H9 (cell line): Measurements from ENCODE around the gene MOAP1. TPM values are rescaled to one million over a fixed set of nuclear protein-coding genes. Genes with fewer than 3 reads are reported as not detected.

Experiments
- DNase-seq: peaks from one replicate; pipeline ENCODE4 v3.0.0-alpha.2; 2017
- H2AFZ ChIP-seq: one replicate; pipeline ENCODE4 v1.6.1; 2013; ENCODE audit warnings: mild to moderate bottlenecking, low read length, control low read depth, moderate library complexity
- H2AK5ac ChIP-seq: 2 replicates; pipeline ENCODE4 v1.6.1; 2013; ENCODE audit warnings: low read length, control low read depth, mixed read lengths; ENCODE audit not compliant: insufficient read length
- H2BK120ac ChIP-seq: one replicate; pipeline ENCODE4 v1.6.1; 2013; ENCODE audit warnings: low read depth, mild to moderate bottlenecking, low read length, control low read depth, inconsistent platforms; ENCODE audit not compliant: poor library complexity, severe bottlenecking
- H2BK12ac ChIP-seq: 2 replicates; pipeline ENCODE4 v1.6.1; 2013; ENCODE audit warnings: low read length, control low read depth, mixed read lengths, low read depth; ENCODE audit not compliant: insufficient read length
- H2BK15ac ChIP-seq: 2 replicates; pipeline ENCODE4 v1.6.1; 2013; ENCODE audit warnings: low read depth, low read length, control low read depth
- H2BK20ac ChIP-seq: one replicate; pipeline ENCODE4 v1.6.1; 2013; ENCODE audit warnings: low read depth, mild to moderate bottlenecking, low read length, control low read depth, inconsistent platforms; ENCODE audit not compliant: poor library complexity, severe bottlenecking
- H2BK5ac ChIP-seq: 2 replicates; pipeline ENCODE4 v1.6.1; 2013; ENCODE audit warnings: low read length, control low read depth, mixed read lengths; ENCODE audit not compliant: insufficient read length
- H3K14ac ChIP-seq: 2 replicates; pipeline ENCODE4 v1.6.1; 2013; ENCODE audit warnings: low read length, control low read depth; ENCODE audit not compliant: insufficient read depth
- H3K18ac ChIP-seq: 2 replicates; pipeline ENCODE4 v1.6.1; 2013; ENCODE audit warnings: low read depth, mild to moderate bottlenecking, mixed read lengths, low read length, control low read depth; ENCODE audit not compliant: insufficient read length
- H3K23ac ChIP-seq: 2 replicates; pipeline ENCODE4 v1.6.1; 2013; ENCODE audit warnings: low read length, control low read depth, mixed read lengths, low read depth; ENCODE audit not compliant: insufficient read length
- H3K23me2 ChIP-seq: 2 replicates; pipeline ENCODE4 v1.6.1; 2013; ENCODE audit warnings: low read depth, mild to moderate bottlenecking, mixed read lengths, low read length, control low read depth; ENCODE audit not compliant: insufficient read length, poor library complexity, severe bottlenecking
- H3K27ac ChIP-seq: 2 replicates; pipeline ENCODE4 v1.5.1; 2013; ENCODE audit warnings: low read length, control low read depth, mixed read lengths, low read depth; ENCODE audit not compliant: insufficient read length
- H3K27me3 ChIP-seq: 2 replicates; pipeline ENCODE4 v1.6.1; 2013; ENCODE audit warnings: low read length, control low read depth, inconsistent platforms; ENCODE audit not compliant: insufficient read depth
- H3K4ac ChIP-seq: 2 replicates; pipeline ENCODE4 v1.6.1; 2013; ENCODE audit warnings: low read depth, mild to moderate bottlenecking, control low read depth, inconsistent platforms, low read length, moderate library complexity
- H3K4me1 ChIP-seq: 2 replicates; pipeline ENCODE4 v1.6.1; 2013; ENCODE audit warnings: low read length, control low read depth, inconsistent platforms; ENCODE audit not compliant: insufficient read depth
- H3K4me2 ChIP-seq: 2 replicates; pipeline ENCODE4 v1.6.1; 2013; ENCODE audit warnings: low read length, control low read depth, mixed read lengths; ENCODE audit not compliant: insufficient read length, insufficient read depth
- H3K56ac ChIP-seq: 2 replicates; pipeline ENCODE4 v1.6.1; 2013; ENCODE audit warnings: low read depth, mild to moderate bottlenecking, mixed read lengths, low read length, control low read depth; ENCODE audit not compliant: insufficient read length
- H3K79me1 ChIP-seq: 2 replicates; pipeline ENCODE4 v1.6.1; 2013; ENCODE audit warnings: low read depth, mild to moderate bottlenecking, moderate library complexity, low read length, control low read depth, inconsistent platforms; ENCODE audit not compliant: insufficient read depth, poor library complexity, severe bottlenecking
- H3K79me2 ChIP-seq: 2 replicates; pipeline ENCODE4 v1.6.1; 2013; ENCODE audit warnings: low read length, control low read depth, inconsistent platforms; ENCODE audit not compliant: insufficient read depth
- H3K9ac ChIP-seq: 2 replicates; pipeline ENCODE4 v1.6.1; 2013; ENCODE audit warnings: low read length, control low read depth, mixed read lengths; ENCODE audit not compliant: insufficient read length; ENCODE audit errors: extremely low read depth
- H3K9me3 ChIP-seq: one replicate; pipeline ENCODE4 v1.6.1; 2013; ENCODE audit warnings: low read depth, low read length, inconsistent platforms; ENCODE audit not compliant: control insufficient read depth
- H3T11ph ChIP-seq: one replicate; pipeline ENCODE4 v1.6.1; 2013; ENCODE audit warnings: mild to moderate bottlenecking, low read length, control low read depth, inconsistent platforms
- H4K20me1 ChIP-seq: one replicate; pipeline ENCODE4 v1.6.1; 2013; ENCODE audit not compliant: control insufficient read depth, insufficient read length, insufficient read depth
- H4K5ac ChIP-seq: 2 replicates; pipeline ENCODE4 v1.6.1; 2013; ENCODE audit warnings: low read depth, mild to moderate bottlenecking, mixed read lengths, low read length, control low read depth; ENCODE audit not compliant: insufficient read length
- H4K8ac ChIP-seq: replicated peaks from 2 replicates; pipeline ENCODE4 v1.6.1; 2013; ENCODE audit warnings: low read length, control low read depth, mixed read lengths, low read depth; ENCODE audit not compliant: insufficient read length
- H4K91ac ChIP-seq: 2 replicates; pipeline ENCODE4 v1.6.1; 2013; ENCODE audit warnings: low read depth, mild to moderate bottlenecking, moderate library complexity, mixed read lengths, low read length, control low read depth; ENCODE audit not compliant: insufficient read length
- H3K27ac Mint-ChIP-seq, 3 experiments: 2 replicates in 2 of 3; 3 replicates in 1 of 3; pipeline ENCODE4 v1.8.0; 2020 to 2021; ENCODE audit warnings: mixed read lengths in 3 of 3, mild to moderate bottlenecking in 1 of 3, moderate library complexity in 1 of 3
- H3K27me3 Mint-ChIP-seq: 2 replicates; pipeline ENCODE4 v1.8.0; 2021; ENCODE audit warnings: low read depth, mild to moderate bottlenecking, moderate library complexity, mixed read lengths
- H3K36me3 Mint-ChIP-seq, 3 experiments: 2 replicates in 2 of 3; 3 replicates in 1 of 3; pipeline ENCODE4 v1.8.0; 2020 to 2021; ENCODE audit warnings: low read depth in 3 of 3, mixed read lengths in 3 of 3; ENCODE audit not compliant: insufficient read depth in 1 of 3
- H3K4me1 Mint-ChIP-seq, 2 experiments: 2 replicates each; pipeline ENCODE4 v1.8.0; 2020; ENCODE audit warnings: mixed read lengths in 2 of 2
- H3K4me3 Mint-ChIP-seq, 2 experiments: 2 replicates in 1 of 2; 3 replicates in 1 of 2; pipeline ENCODE4 v1.8.0; 2020 to 2021; ENCODE audit warnings: mild to moderate bottlenecking in 2 of 2, mixed read lengths in 2 of 2, moderate library complexity in 1 of 2
- H3K9me3 Mint-ChIP-seq, 2 experiments: 2 replicates in 1 of 2; 3 replicates in 1 of 2; pipeline ENCODE4 v1.8.0; 2020; ENCODE audit warnings: mild to moderate bottlenecking in 2 of 2, mixed read lengths in 2 of 2, moderate library complexity in 1 of 2
- CTCF ChIP-seq: fragments of 200-600 bp; sonication (generic); conservative IDR thresholded peaks from 3 replicates; pipeline ENCODE4 v1.8.0; 2021; ENCODE audit warnings: antibody characterized with exemption, mild to moderate bottlenecking
- WGBS: extraction: QIAGEN DNeasy Blood & Tissue Kit; methylation state at CpG from one replicate; pipeline ENCODE4 v1.1.7; 2013; ENCODE audit warnings: missing lambda C conversion rate, low lambda C conversion rate, mixed read lengths; ENCODE audit not compliant: insufficient read length; ENCODE audit errors: extremely low coverage; 5-methylcytosine and 5-hydroxymethylcytosine counted together
- total RNA-seq: library from RNA; stranded (reverse); gene quantifications from 2 replicates; pipeline ENCODE4 v1.2.1, GENCODE V29; 2021

MOAP1 gene
- total RNA-seq, 1 experiment from 2014 or later = 13.6 TPM

DNA sequence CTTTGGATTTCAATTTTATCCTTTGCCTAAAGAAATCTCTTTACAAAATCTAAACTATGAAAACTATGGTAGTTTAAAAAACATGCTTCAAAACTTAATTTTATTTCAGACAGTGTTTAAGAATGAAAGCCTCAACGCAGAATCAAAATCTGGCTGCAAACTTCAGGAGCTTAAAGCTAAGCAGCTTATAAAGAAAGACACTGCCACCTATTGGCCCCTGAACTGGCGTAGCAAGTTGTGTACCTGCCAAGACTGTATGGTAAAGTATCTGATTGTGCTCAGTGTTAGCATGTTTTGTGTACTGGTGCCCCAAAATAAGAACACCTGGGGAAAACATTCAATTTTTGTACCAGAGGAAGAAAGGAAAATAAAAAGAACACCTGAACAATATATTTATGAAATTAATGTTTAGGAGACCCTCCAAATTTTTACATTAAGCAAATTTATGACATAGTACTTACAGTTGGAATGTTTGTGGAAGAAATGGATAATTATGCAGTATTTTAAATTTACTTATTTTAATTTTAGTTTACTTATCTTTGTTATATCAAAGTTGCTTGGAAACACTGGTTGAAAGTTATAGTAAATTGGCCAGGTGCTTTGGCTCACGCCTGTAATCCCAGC lies 34.5 kb upstream of the MOAP1 start:
- peaks cover 23 to 67% (median 67%) of the 10 kb centered on the region in 3 experiments; a peak in 6 of 7 replicates for H3K36me3 Mint-ChIP-seq
- no peak overlapping the region for H3K18ac ChIP-seq
- no peaks in the 10 kb centered on the region for H3K27me3 ChIP-seq
- H4K8ac ChIP-seq = no peak overlapping the region
- no peaks in the 10 kb centered on the region for H3K4me1 ChIP-seq
- no peak overlapping the region for H3K27ac ChIP-seq
- H3K56ac ChIP-seq = no peak overlapping the region
- TF ChIP-seq CTCF = peak; percentile 79
- no peak overlapping the region for H2BK5ac ChIP-seq
- no peaks in the 10 kb centered on the region for H4K20me1 ChIP-seq
- H2BK12ac ChIP-seq = no peak overlapping the region
- no peak overlapping the region for H3K4ac ChIP-seq
- no peaks in the 10 kb centered on the region for H3K79me2 ChIP-seq
- no peaks in the 10 kb centered on the region for H3K79me1 ChIP-seq
- no peak overlapping the region for H2BK20ac ChIP-seq
- H2BK15ac ChIP-seq = no peak overlapping the region
- H2BK120ac ChIP-seq = no peak overlapping the region
- H3K9ac ChIP-seq = no peak overlapping the region
- WGBS = no CpG with 5 or more reads among the region's 3 CpGs
- no peak overlapping the region for H4K91ac ChIP-seq
- H3K27me3 Mint-ChIP-seq = no peaks in the 10 kb centered on the region
- no peak overlapping the region for H2AFZ ChIP-seq
- no peak for DNase-seq
- no peak overlapping the region for H3K4me2 ChIP-seq
- H2AK5ac ChIP-seq = no peak overlapping the region
- H3K14ac ChIP-seq = no peak overlapping the region
- H3K4me3 Mint-ChIP-seq = no peak overlapping the region
- H4K5ac ChIP-seq = no peak overlapping the region
- H3K4me1 Mint-ChIP-seq = no peaks in the 10 kb centered on the region
- H3K23ac ChIP-seq = no peak overlapping the region
- H3K9me3 ChIP-seq = no peaks in the 10 kb centered on the region
- no peaks in the 10 kb centered on the region for H3K9me3 Mint-ChIP-seq
- H3K27ac Mint-ChIP-seq = no peak overlapping the region
- no peaks in the 10 kb centered on the region for H3K23me2 ChIP-seq
- no peak overlapping the region for H3T11ph ChIP-seq
